ENCODE results near the gene SH3PXD2A.

SH3PXD2A gene

DNA sequence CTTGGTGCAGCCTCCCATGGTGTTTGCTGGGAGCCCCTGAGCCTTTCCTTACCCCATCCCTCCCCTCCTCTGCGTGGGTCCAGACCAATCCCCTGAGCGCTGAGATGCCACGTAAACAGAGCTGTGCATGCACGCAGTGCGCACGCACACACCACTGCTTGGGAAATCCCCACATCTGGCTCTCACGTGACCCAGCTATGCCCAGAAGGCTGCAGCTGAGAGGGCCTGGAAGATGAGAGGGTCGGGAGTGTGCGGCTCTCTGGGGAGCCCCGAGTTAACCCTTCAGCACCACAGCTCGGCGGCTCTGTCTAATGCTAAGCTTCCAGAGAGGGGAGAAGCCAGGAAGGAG lies 177.2 kb downstream of the SH3PXD2A start:
- TF ChIP-seq ZNF157 (tag by site-specific recombination; IDR thresholded peaks at IDR 0.05) = no peak
- no peak for TF ChIP-seq ZNF391 (tag by site-specific recombination; IDR thresholded peaks at IDR 0.05; ENCODE audit: borderline replicate concordance, low read depth)
- TF ChIP-seq ZNF704 (tag by site-specific recombination; IDR thresholded peaks at IDR 0.05) = no peak
- no peak for TF ChIP-seq ZNF596 (tag by site-specific recombination; IDR thresholded peaks at IDR 0.05)
- no peak for TF ChIP-seq ZNF24 (tag by site-specific recombination; IDR thresholded peaks at IDR 0.05)
- TF ChIP-seq ZNF501 (tag by site-specific recombination; IDR thresholded peaks at IDR 0.05) = no peak
- no peak for TF ChIP-seq ZNF629 (tag by site-specific recombination; IDR thresholded peaks at IDR 0.05)
- no peak for TF ChIP-seq EGR2 (tag by site-specific recombination; IDR thresholded peaks at IDR 0.05; ENCODE audit: low read depth)
- no peak for TF ChIP-seq ZNF155 (tag by site-specific recombination; IDR thresholded peaks at IDR 0.05)
- TF ChIP-seq ZNF23 (tag by site-specific recombination; IDR thresholded peaks at IDR 0.05; ENCODE audit: borderline replicate concordance) = no peak
- Histone ChIP-seq H3K4me3 (ENCODE audit: low read depth, low read length) (no peak overlapping the region), H3K9me3 (ENCODE audit: control insufficient read depth, insufficient read depth, low read depth, low read length) (no peaks in the 10 kb centered on the region), H3K4me1 (ENCODE audit: control insufficient read depth, insufficient read depth, low read length) (no peaks in the 10 kb centered on the region), H3K36me3 (ENCODE audit: control insufficient read depth in 2 of 2, insufficient read depth in 1 of 2, low read length in 2 of 2) (no peaks in the 10 kb centered on the region), H3K27ac (ENCODE audit: extremely low read depth, low read depth, low read length) (no peak overlapping the region)
- ChIA-PET POLR2A (no interaction called here), CTCF (interaction anchor here (0.6 to 1.4 kb wide), 2 partner anchors 87 to 958 kb away, joined by 3 to 4 read pairs; no protein-coding TSS in a partner anchor)

DNA sequence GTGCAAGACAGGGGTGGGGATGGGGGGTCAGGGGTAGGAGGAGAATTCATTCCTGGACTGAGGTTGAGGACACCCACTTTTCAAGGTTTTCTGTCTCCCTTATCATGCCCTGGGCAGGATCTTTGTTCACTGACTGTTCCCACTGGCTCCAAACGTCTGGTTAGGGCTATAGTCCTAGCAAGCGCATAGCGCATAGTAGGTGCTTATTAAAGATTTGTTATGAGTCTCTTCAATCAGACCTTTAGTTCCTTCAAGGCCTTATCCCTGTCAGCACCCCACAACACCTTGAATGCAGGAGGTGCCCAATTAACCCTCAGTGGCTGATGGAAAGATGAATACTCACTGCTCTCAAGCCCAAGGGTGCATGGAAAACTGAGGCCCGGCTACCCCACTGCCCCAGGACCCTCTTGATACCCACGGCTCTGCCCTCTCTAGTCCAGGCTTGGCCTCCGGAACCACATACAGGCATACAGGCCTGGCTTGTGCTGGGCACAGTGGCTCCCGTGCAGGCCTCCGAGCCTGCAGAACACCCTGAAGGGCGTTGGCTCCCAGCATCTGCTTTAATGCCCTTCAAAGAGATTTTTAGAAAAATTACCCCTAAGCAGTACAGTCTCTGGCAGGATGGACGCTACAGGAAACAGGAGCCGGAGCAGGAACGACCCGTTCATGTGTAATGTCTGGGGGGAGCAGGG lies 177.7 kb downstream of the SH3PXD2A start:
- no peak for TF ChIP-seq ZNF416 (tag by site-specific recombination; IDR thresholded peaks at IDR 0.05)
- TF ChIP-seq ZFP3 (tag by site-specific recombination; IDR thresholded peaks at IDR 0.05; ENCODE audit: low read depth) = no peak
- no peak for TF ChIP-seq ZNF350 (tag by site-specific recombination; IDR thresholded peaks at IDR 0.05)
- TF ChIP-seq ZNF266 (tag by site-specific recombination; IDR thresholded peaks at IDR 0.05; ENCODE audit: low read depth) = no peak
- TF ChIP-seq, protein P1, sequence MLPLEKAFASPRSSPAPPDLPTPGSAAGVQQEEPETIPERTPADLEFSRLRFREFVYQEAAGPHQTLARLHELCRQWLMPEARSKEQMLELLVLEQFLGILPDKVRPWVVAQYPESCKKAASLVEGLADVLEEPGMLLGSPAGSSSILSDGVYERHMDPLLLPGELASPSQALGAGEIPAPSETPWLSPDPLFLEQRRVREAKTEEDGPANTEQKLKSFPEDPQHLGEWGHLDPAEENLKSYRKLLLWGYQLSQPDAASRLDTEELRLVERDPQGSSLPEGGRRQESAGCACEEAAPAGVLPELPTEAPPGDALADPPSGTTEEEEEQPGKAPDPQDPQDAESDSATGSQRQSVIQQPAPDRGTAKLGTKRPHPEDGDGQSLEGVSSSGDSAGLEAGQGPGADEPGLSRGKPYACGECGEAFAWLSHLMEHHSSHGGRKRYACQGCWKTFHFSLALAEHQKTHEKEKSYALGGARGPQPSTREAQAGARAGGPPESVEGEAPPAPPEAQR (tag by site-specific recombination; IDR thresholded peaks at IDR 0.05) = no peak
- TF ChIP-seq ZNF138 (tag by site-specific recombination; IDR thresholded peaks at IDR 0.05; ENCODE audit: borderline replicate concordance) = no peak
- TF ChIP-seq, protein P2, sequence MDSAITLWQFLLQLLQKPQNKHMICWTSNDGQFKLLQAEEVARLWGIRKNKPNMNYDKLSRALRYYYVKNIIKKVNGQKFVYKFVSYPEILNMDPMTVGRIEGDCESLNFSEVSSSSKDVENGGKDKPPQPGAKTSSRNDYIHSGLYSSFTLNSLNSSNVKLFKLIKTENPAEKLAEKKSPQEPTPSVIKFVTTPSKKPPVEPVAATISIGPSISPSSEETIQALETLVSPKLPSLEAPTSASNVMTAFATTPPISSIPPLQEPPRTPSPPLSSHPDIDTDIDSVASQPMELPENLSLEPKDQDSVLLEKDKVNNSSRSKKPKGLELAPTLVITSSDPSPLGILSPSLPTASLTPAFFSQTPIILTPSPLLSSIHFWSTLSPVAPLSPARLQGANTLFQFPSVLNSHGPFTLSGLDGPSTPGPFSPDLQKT (IDR thresholded peaks at IDR 0.05; ENCODE audit: borderline replicate concordance, low read depth, low read length) = no peak
- no peak for TF ChIP-seq ZNF311 (tag by site-specific recombination; IDR thresholded peaks at IDR 0.05; ENCODE audit: borderline replicate concordance)
- TF ChIP-seq ZNF354C (tag by site-specific recombination; IDR thresholded peaks at IDR 0.05; ENCODE audit: borderline replicate concordance, low read depth) = no peak
- Histone ChIP-seq H3K9me3 (ENCODE audit: control insufficient read depth, insufficient read depth, low read depth, low read length) (no peaks in the 10 kb centered on the region), H3K27ac (ENCODE audit: extremely low read depth, low read depth, low read length) (no peak overlapping the region), H3K4me1 (ENCODE audit: control insufficient read depth, insufficient read depth, low read length) (no peaks in the 10 kb centered on the region), H3K36me3 (ENCODE audit: control insufficient read depth in 2 of 2, insufficient read depth in 1 of 2, low read length in 2 of 2) (no peaks in the 10 kb centered on the region), H3K4me3 (ENCODE audit: low read depth, low read length) (no peak overlapping the region)
- POLR2A ChIA-PET = no interaction called here
- CTCF ChIA-PET = no interaction called here
